HepG2 (cell line): ENCODE data around the gene PCSK6. TPM values are rescaled to one million over a fixed set of nuclear protein-coding genes. Genes with fewer than 3 reads are reported as not detected.

ENCODE experiments used
- ATAC-seq: fragments of 200-7000 bp; cut with Tn5 transposase; 3 replicates; pipeline ENCODE4 v1.9.1; 2020; ENCODE audit warnings: mild to moderate bottlenecking, moderate library complexity
- BruUV-seq: library from RNA; stranded (reverse); fragments of 400-500 nt; replicated peaks from 2 replicates; lab custom pipeline; 2021; lab: Mats Ljungman, UMichigan
- CTCF ChIA-PET: fragments of 300-600 bp; formaldehyde crosslinking; extraction: SDS; loops from one replicate; lab custom pipeline; 2021; ENCODE audit warnings: low total read pairs, inconsistent platforms, low intra/inter-chr PET ratio; lab: Yijun Ruan, JAX
- POLR2A ChIA-PET: fragments of 350-600 bp; sonication (Branson Sonifier 250); formaldehyde crosslinking; loops from one replicate; lab custom pipeline; 2020; ENCODE audit warnings: antibody characterized with exemption, inconsistent platforms; lab: Yijun Ruan, JAX
- DNase-seq: peaks from one replicate; pipeline ENCODE4 v3.0.0-alpha.2; 2015; ENCODE audit warnings: low spot score
- FAIRE-seq: peaks from 3 replicates; lab custom pipeline; 2011; peaks lifted over from hg19 to GRCh38; lab: Jason Lieb, UNC
- H2AFZ ChIP-seq: one replicate; pipeline ENCODE4 v1.6.1; 2011; ENCODE audit warnings: low read length, inconsistent platforms
- H3K27ac ChIP-seq: fragments of 300-600 bp; 3 replicates; pipeline ENCODE4 v1.8.0; 2011; ENCODE audit warnings: mixed run types, mild to moderate bottlenecking, mixed read lengths, low read length, inconsistent platforms; ENCODE audit not compliant: insufficient read depth; ENCODE audit errors: extremely low read length
- H3K27me3 ChIP-seq, 2 experiments: fragments of 200-600 bp in 1 of 2; 2 replicates in 1 of 2; 3 replicates in 1 of 2; pipeline versions ENCODE4 v1.6.0 to v1.8.0; 2011; ENCODE audit warnings: low read length in 2 of 2, mild to moderate bottlenecking in 2 of 2, moderate library complexity in 2 of 2, inconsistent platforms in 1 of 2; ENCODE audit not compliant: insufficient read depth in 2 of 2, control insufficient read depth in 1 of 2
- H3K36me3 ChIP-seq, 2 experiments: fragments of 200-600 bp in 1 of 2; replicated peaks in 1 of 2; 2 replicates in 1 of 2; 3 replicates in 1 of 2; pipeline versions ENCODE4 v1.5.1 to v1.8.0; 2011; ENCODE audit warnings: low read length in 2 of 2, inconsistent platforms in 1 of 2; ENCODE audit not compliant: insufficient read depth in 2 of 2, control insufficient read depth in 1 of 2
- H3K4me1 ChIP-seq: 2 replicates; pipeline ENCODE4 v1.5.1; 2012; ENCODE audit warnings: low read length, inconsistent platforms; ENCODE audit not compliant: insufficient read depth
- H3K4me2 ChIP-seq: 2 replicates; pipeline ENCODE4 v1.6.0; 2011; ENCODE audit warnings: low read depth, low read length, inconsistent platforms
- H3K4me3 ChIP-seq, 3 experiments: fragments of 200-600 bp in 1 of 3; sonication (generic), shearing (Covaris generic) in 1 of 3; replicated peaks in 1 of 3; 2 replicates each; pipeline ENCODE4 v1.5.1; 2011 to 2016; ENCODE audit warnings: low read length in 3 of 3, inconsistent platforms in 2 of 3, low read depth in 2 of 3, mild to moderate bottlenecking in 2 of 3, control low read depth in 1 of 3, mixed read lengths in 1 of 3; ENCODE audit not compliant: insufficient read depth in 1 of 3
- H3K79me2 ChIP-seq: one replicate; pipeline ENCODE4 v1.6.1; 2011; ENCODE audit warnings: low read length, inconsistent platforms; ENCODE audit not compliant: insufficient read depth
- H3K9ac ChIP-seq: 2 replicates; pipeline ENCODE4 v1.6.0; 2011; ENCODE audit warnings: mild to moderate bottlenecking, low read depth, low read length, inconsistent platforms; ENCODE audit not compliant: insufficient read depth
- H3K9me3 ChIP-seq: 2 replicates; pipeline ENCODE4 v1.5.1; 2012; ENCODE audit warnings: mild to moderate bottlenecking, low read length
- H4K20me1 ChIP-seq: 2 replicates; pipeline ENCODE4 v1.6.0; 2011; ENCODE audit warnings: inconsistent platforms, mild to moderate bottlenecking, low read length, moderate library complexity; ENCODE audit not compliant: insufficient read depth
- FOXP1 ChIP-seq, 2 experiments: fragments of 450-650 bp in 1 of 2; IDR thresholded peaks; 2 replicates each; pipeline ENCODE4 v1.6.1; 2017 to 2018; ENCODE audit warnings: antibody characterized with exemption in 1 of 2
- HMGXB4 ChIP-seq, 2 experiments: sonication (generic) in 1 of 2; formaldehyde crosslinking in 1 of 2; IDR thresholded peaks; 2 replicates each; pipeline versions ENCODE4 v1.4.0 to v1.6.1; 2018 to 2020; ENCODE audit warnings: missing genetic modification reagents in 2 of 2, borderline replicate concordance in 1 of 2, low read depth in 1 of 2, mild to moderate bottlenecking in 1 of 2, missing biosample characterization in 1 of 2
- ZBTB25 ChIP-seq: IDR thresholded peaks from 2 replicates; pipeline ENCODE4 v1.6.1; 2018; ENCODE audit warnings: missing genetic modification reagents
- ZFP1 ChIP-seq: IDR thresholded peaks from 2 replicates; pipeline ENCODE4 v1.6.1; 2016
- ZNF142 ChIP-seq: sonication (generic); formaldehyde crosslinking; IDR thresholded peaks from 2 replicates; pipeline ENCODE4 v1.4.0; 2020; ENCODE audit warnings: missing genetic modification reagents
- ZNF329 ChIP-seq: sonication (generic); formaldehyde crosslinking; IDR thresholded peaks from 2 replicates; pipeline ENCODE4 v1.9.0; 2021; ENCODE audit warnings: low read depth, mild to moderate bottlenecking, missing genetic modification reagents
- ZZZ3 ChIP-seq: sonication (generic); formaldehyde crosslinking; IDR thresholded peaks from 2 replicates; pipeline ENCODE4 v1.4.0; 2020; ENCODE audit warnings: missing genetic modification reagents, mild to moderate bottlenecking, borderline replicate concordance
- WGBS: methylation state at CpG from one replicate; pipeline ENCODE4 v1.1.6; 2017; ENCODE audit warnings: low lambda C conversion rate; 5-methylcytosine and 5-hydroxymethylcytosine counted together
- in situ Hi-C: cut with HindIII; loops from 2 replicates; pipeline ENCODE4 v1.10.0; 2017; ENCODE audit warnings: low pct_unique_long_range_greater_than_20kb; ENCODE audit not compliant: extremely low pct_ligation_motif_present
- intact Hi-C: fragments of 100-400 bp; cut with micrococcal nuclease; formaldehyde crosslinking; loops from one replicate; pipeline ENCODE4 v1.10.0; 2022; ENCODE audit not compliant: unreplicated experiment
- polyA plus RNA-seq, 8 experiments: library from polyadenylated mRNA; depleted of rRNA in 3 of 8; stranded (reverse) in 7 of 8; unstranded in 1 of 8; fragments of >200 nt; fragmentation: Illumina TruSeq in 4 of 8; extraction: Trizol in 4 of 8; gene quantifications; 2 replicates each; pipeline versions ENCODE4 v1.2.1 to v1.2.3, GENCODE V29; 2011 to 2016; ENCODE audit warnings: low read depth in 4 of 8, missing spikeins in 1 of 8, mixed read lengths in 1 of 8; ENCODE audit not compliant: insufficient read depth in 1 of 8
- total RNA-seq, 5 experiments: library from RNA; depleted of rRNA; stranded (reverse); fragments of >200 nt; fragmentation: Illumina TruSeq; extraction: Trizol; gene quantifications; 2 replicates each; pipeline ENCODE4 v1.2.3, GENCODE V29; 2016; ENCODE audit warnings: low read depth in 1 of 5
- TF ChIP-seq, protein P1 (sequence below): sonication (generic); formaldehyde crosslinking; IDR thresholded peaks from 2 replicates; pipeline ENCODE4 v1.5.1; 2020; ENCODE audit warnings: missing genetic modification reagents, mild to moderate bottlenecking, borderline replicate concordance

PCSK6 gene
- total and polyA plus RNA-seq, 2 of the 13 experiments (the other 11 are each of a cell fraction or from before 2014, with no cell fraction given) = 56.5 to 155 TPM

- 0 out of 2 replicates have a peak, but pooled peaks have one; percentile 65 for TF ChIP-seq ZNF142 (CRISPR knock-in tag)
- no peak for TF ChIP-seq ZBTB25 (CRISPR knock-in tag)
These were observed 51.7 kb downstream of the PCSK6 start (continued) for GRCh38 chr15:101437618-101438481.

DNA sequence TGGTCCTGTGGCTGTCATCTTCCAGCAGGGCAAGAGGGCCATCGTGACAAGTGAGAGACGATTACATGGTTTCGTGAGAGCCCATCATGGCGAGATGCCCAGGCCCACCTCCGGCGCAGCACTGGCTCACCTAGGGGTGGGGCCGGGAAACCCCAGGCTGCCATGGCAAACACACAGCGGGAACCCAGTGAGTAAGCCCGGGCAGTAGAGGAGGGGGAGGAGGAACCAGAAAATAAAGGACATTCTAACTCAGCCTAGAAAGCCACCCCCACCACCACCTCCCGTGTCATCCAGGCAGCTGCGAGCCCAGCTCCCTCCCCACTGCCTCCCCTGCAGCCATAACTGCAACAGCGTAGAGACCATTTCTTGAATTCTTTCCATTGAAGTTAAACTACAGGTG, 52.3 kb downstream of the PCSK6 start:
- FAIRE-seq = no peak
- Histone ChIP-seq H3K27ac (peak overlapping the region; percentile 93), H4K20me1 (no peaks in the 10 kb centered on the region), H3K9me3 (no peaks in the 10 kb centered on the region), H2AFZ (no peak overlapping the region), H3K9ac (no peak overlapping the region; the same call in 1 of the 2 replicates), H3K27me3 (no peaks in the 10 kb centered on the region), H3K36me3 (peaks cover 10 to 46% of the 10 kb centered on the region in 2 experiments), H3K4me2 (no peak overlapping the region), H3K79me2 (peaks cover 6% of the 10 kb centered on the region), H3K4me1 (peaks cover 92% of the 10 kb centered on the region), H3K4me3 (no peak overlapping the region)
- ATAC-seq = no peak
- ChIA-PET POLR2A (interaction anchor here (0.8 to 4.8 kb wide), 6 partner anchors 9 to 90 kb away, joined by 3 to 71 read pairs (median 14); partner anchors contain the start of gene PCSK6), CTCF (no interaction called here)
- intact Hi-C loops (loop anchor here (5.0 kb wide), 1 partner anchor 215 kb away; the partner anchor contains the start of gene TM2D3), in situ Hi-C loops (loop anchor here (5.0 to 10.0 kb wide), 2 partner anchors 50 to 208 kb away; partner anchors contain the start of gene PCSK6)
- WGBS = 99% methylated on average over 12 of the region's 12 CpGs
- DNase-seq = no peak
- BruUV-seq = no TSS peak
- TF ChIP-seq ZZZ3 (no peak), ZNF329 (no peak), ZFP1 (no peak), HMGXB4 (CRISPR knock-in tag; IDR thresholded peaks at IDR 0.05; ENCODE audit: borderline replicate concordance in 1 of 2, low read depth in 1 of 2) (no peak), FOXP1 (IDR thresholded peaks at IDR 0.05) (no peak), FOXP1 (CRISPR knock-in tag; IDR thresholded peaks at IDR 0.05) (no peak)
- TF ChIP-seq, protein P1, sequence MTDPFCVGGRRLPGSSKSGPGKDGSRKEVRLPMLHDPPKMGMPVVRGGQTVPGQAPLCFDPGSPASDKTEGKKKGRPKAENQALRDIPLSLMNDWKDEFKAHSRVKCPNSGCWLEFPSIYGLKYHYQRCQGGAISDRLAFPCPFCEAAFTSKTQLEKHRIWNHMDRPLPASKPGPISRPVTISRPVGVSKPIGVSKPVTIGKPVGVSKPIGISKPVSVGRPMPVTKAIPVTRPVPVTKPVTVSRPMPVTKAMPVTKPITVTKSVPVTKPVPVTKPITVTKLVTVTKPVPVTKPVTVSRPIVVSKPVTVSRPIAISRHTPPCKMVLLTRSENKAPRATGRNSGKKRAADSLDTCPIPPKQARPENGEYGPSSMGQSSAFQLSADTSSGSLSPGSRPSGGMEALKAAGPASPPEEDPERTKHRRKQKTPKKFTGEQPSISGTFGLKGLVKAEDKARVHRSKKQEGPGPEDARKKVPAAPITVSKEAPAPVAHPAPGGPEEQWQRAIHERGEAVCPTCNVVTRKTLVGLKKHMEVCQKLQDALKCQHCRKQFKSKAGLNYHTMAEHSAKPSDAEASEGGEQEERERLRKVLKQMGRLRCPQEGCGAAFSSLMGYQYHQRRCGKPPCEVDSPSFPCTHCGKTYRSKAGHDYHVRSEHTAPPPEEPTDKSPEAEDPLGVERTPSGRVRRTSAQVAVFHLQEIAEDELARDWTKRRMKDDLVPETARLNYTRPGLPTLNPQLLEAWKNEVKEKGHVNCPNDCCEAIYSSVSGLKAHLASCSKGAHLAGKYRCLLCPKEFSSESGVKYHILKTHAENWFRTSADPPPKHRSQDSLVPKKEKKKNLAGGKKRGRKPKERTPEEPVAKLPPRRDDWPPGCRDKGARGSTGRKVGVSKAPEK (CRISPR knock-in tag) = no peak
